Keratinocyte (primary cell): ENCODE results near the gene DNAH11. TPM values are rescaled to one million over a fixed set of nuclear protein-coding genes. Genes with fewer than 3 reads are reported as not detected.
A peak's percentile ranks its signal among the peaks of the same experiment; 100 is the strongest.

Source experiments
- DNase-seq: peaks from one replicate; pipeline ENCODE4 v3.0.0-alpha.2; 2011; ENCODE audit warnings: low read depth, missing footprints, low spot score
- FAIRE-seq: peaks from 2 replicates; lab custom pipeline; 2011; peaks lifted over from hg19 to GRCh38; lab: Jason Lieb, UNC
- H2AFZ ChIP-seq: 2 replicates; pipeline ENCODE4 v1.6.0; 2012; ENCODE audit warnings: low read length, control low read depth, inconsistent platforms; ENCODE audit not compliant: control insufficient read depth
- H3K27ac ChIP-seq: 2 replicates; pipeline ENCODE4 v1.5.1; 2011; ENCODE audit warnings: low read length; ENCODE audit not compliant: control insufficient read depth, insufficient read depth
- H3K27me3 ChIP-seq: 3 replicates; pipeline ENCODE4 v1.6.0; 2011; ENCODE audit warnings: low read length; ENCODE audit not compliant: control insufficient read depth, insufficient read depth; ENCODE audit errors: extremely low read depth
- H3K36me3 ChIP-seq, 2 experiments: 2 replicates in 1 of 2; 3 replicates in 1 of 2; pipeline ENCODE4 v1.5.1; 2011; ENCODE audit warnings: low read length in 2 of 2, mild to moderate bottlenecking in 1 of 2; ENCODE audit not compliant: control insufficient read depth in 2 of 2, insufficient read depth in 2 of 2; ENCODE audit errors: extremely low read depth in 1 of 2
- H3K4me1 ChIP-seq: 3 replicates; pipeline ENCODE4 v1.5.1; 2011; ENCODE audit warnings: low read length; ENCODE audit not compliant: control insufficient read depth, insufficient read depth; ENCODE audit errors: extremely low read depth
- H3K4me2 ChIP-seq: 3 replicates; pipeline ENCODE4 v1.6.0; 2011; ENCODE audit warnings: low read depth, low read length; ENCODE audit not compliant: control insufficient read depth, insufficient read depth; ENCODE audit errors: extremely low read depth
- H3K4me3 ChIP-seq, 3 experiments: fragments of 200-600 bp in 1 of 3; sonication (generic) in 1 of 3; 2 replicates in 2 of 3; 3 replicates in 1 of 3; pipeline ENCODE4 v1.5.1; 2011 to 2016; ENCODE audit warnings: low read length in 3 of 3, mild to moderate bottlenecking in 3 of 3, control low read depth in 2 of 3, inconsistent platforms in 1 of 3, low read depth in 1 of 3, mixed read lengths in 1 of 3, mixed run types in 1 of 3, moderate library complexity in 1 of 3; ENCODE audit not compliant: control insufficient read depth in 2 of 3, insufficient read depth in 2 of 3; ENCODE audit errors: extremely low read depth in 1 of 3
- H3K79me2 ChIP-seq: 2 replicates; pipeline ENCODE4 v1.6.0; 2012; ENCODE audit warnings: low read length; ENCODE audit not compliant: control insufficient read depth, insufficient read depth
- H3K9ac ChIP-seq: 3 replicates; pipeline ENCODE4 v1.6.0; 2011; ENCODE audit warnings: low read length; ENCODE audit not compliant: control insufficient read depth, insufficient read depth; ENCODE audit errors: extremely low read depth
- H3K9me1 ChIP-seq: 3 replicates; pipeline ENCODE4 v1.6.0; 2011; ENCODE audit warnings: low read length; ENCODE audit not compliant: control insufficient read depth, insufficient read depth; ENCODE audit errors: extremely low read depth
- H3K9me3 ChIP-seq: 2 replicates; pipeline ENCODE4 v1.5.1; 2012; ENCODE audit warnings: low read depth, low read length; ENCODE audit not compliant: control insufficient read depth
- H4K20me1 ChIP-seq: 3 replicates; pipeline ENCODE4 v1.6.0; 2011; ENCODE audit warnings: low read length; ENCODE audit not compliant: control insufficient read depth, insufficient read depth; ENCODE audit errors: extremely low read depth
- EZH2 ChIP-seq: IDR thresholded peaks from one replicate; pipeline ENCODE4 v1.6.1; 2012; ENCODE audit warnings: inconsistent platforms, mild to moderate bottlenecking, low read length, moderate library complexity
- dilution Hi-C: fragments of 300-500 bp; cut with MboI; formaldehyde crosslinking; loops from one replicate; pipeline ENCODE4 v1.7.0; 2020; ENCODE audit warnings: low sequenced_read_pairs; ENCODE audit not compliant: extremely low pct_ligation_motif_present
- polyA plus RNA-seq, 5 experiments: library from polyadenylated mRNA; depleted of rRNA in 3 of 5; stranded (reverse) in 3 of 5; stranded (forward) in 1 of 5; unstranded in 1 of 5; fragments of >200 nt; gene quantifications; 1 replicate in 1 of 5; 2 replicates in 3 of 5; 3 replicates in 1 of 5; pipeline versions ENCODE4 v1.2.1 to v1.2.3, GENCODE V29; 2011 to 2012; ENCODE audit warnings: missing spikeins in 2 of 5, low read depth in 1 of 5, low replicate concordance in 1 of 5
- TF ChIP-seq, protein P1 (sequence below), 3 experiments: IDR thresholded peaks in 1 of 3; conservative IDR thresholded peaks in 1 of 3; optimal IDR thresholded peaks in 1 of 3; 2 replicates in 2 of 3; 3 replicates in 1 of 3; pipeline versions ENCODE3 to v1.5.1; 2011; ENCODE audit warnings: low read length in 3 of 3, mild to moderate bottlenecking in 3 of 3, moderate library complexity in 2 of 3, control low read depth in 1 of 3, inconsistent platforms in 1 of 3; ENCODE audit not compliant: insufficient read depth in 2 of 3; ENCODE audit errors: extremely low read depth in 1 of 3

Gene DNAH11
- polyA plus RNA-seq, 1 donor (not counting 4 experiments of a cell fraction or from before 2014, with no cell fraction given), result 0.21 TPM

DNA sequence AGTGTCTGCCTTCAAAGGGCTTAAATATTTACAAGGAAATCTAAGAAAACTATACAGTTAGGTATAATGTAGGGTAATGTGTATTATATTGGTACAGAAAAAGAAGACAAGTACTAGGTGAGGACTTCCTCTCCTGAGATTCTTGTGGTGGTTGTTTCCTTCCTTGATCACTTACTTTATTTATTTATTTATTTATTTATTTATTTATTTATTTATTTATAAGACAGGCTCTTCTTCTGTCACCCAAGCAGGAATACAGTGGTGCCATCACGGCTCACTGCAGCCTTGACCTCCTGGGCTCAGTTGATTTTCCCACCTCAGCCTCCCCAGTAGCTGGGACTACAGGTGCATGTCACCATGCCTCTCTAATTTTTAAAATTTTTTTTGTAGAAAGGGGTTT, 18.2 kb upstream of the DNAH11 start:
- Histone ChIP-seq H3K4me2 (no peak overlapping the region), H4K20me1 (no peaks in the 10 kb centered on the region), H2AFZ (no peak overlapping the region), H3K4me3 (no peak overlapping the region), H3K27ac (no peak overlapping the region), H3K4me1 (no peaks in the 10 kb centered on the region), H3K27me3 (no peaks in the 10 kb centered on the region), H3K9me1 (no peaks in the 10 kb centered on the region), H3K9me3 (no peaks in the 10 kb centered on the region), H3K36me3 (no peaks in the 10 kb centered on the region), H3K79me2 (no peaks in the 10 kb centered on the region), H3K9ac (no peak overlapping the region)
- DNase-seq, result no peak
- no peak for TF ChIP-seq EZH2
- TF ChIP-seq, protein P1, sequence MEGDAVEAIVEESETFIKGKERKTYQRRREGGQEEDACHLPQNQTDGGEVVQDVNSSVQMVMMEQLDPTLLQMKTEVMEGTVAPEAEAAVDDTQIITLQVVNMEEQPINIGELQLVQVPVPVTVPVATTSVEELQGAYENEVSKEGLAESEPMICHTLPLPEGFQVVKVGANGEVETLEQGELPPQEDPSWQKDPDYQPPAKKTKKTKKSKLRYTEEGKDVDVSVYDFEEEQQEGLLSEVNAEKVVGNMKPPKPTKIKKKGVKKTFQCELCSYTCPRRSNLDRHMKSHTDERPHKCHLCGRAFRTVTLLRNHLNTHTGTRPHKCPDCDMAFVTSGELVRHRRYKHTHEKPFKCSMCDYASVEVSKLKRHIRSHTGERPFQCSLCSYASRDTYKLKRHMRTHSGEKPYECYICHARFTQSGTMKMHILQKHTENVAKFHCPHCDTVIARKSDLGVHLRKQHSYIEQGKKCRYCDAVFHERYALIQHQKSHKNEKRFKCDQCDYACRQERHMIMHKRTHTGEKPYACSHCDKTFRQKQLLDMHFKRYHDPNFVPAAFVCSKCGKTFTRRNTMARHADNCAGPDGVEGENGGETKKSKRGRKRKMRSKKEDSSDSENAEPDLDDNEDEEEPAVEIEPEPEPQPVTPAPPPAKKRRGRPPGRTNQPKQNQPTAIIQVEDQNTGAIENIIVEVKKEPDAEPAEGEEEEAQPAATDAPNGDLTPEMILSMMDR (optimal IDR thresholded peaks at IDR 0.05 in 1 of 3, IDR thresholded peaks at IDR 0.05 in 1 of 3, conservative IDR thresholded peaks at IDR 0.05 in 1 of 3; ENCODE audit: extremely low read depth in 1 of 3, insufficient read depth in 2 of 3, low read length in 3 of 3), result no peak
- no peak for FAIRE-seq
- dilution Hi-C loops, result no loop called here

DNA sequence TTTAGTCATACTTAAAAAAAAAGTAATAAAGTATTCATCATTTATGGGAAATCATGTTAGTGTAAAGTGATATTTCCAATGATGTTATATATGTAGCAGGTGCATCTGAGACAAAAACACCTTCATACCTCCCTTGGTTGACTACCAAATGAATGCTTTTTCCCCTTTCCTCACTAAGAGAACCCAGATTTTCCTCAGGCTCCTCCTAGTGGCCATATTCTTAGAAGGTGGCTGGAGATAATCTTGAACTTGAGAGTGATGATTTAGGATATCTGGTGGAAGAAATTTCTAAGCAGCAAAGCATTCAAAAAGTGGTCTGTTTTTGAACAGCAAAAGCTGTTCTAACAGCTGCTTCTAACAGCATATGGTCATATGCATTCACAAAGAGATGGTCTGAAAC, 16.8 kb upstream of the DNAH11 start:
- TF ChIP-seq, protein P1 (optimal IDR thresholded peaks at IDR 0.05 in 1 of 3, IDR thresholded peaks at IDR 0.05 in 1 of 3, conservative IDR thresholded peaks at IDR 0.05 in 1 of 3; ENCODE audit: extremely low read depth in 1 of 3, insufficient read depth in 2 of 3, low read length in 3 of 3), result peak in 2 of 3 experiments; percentile 21 to 41
- no peak for TF ChIP-seq EZH2
- Histone ChIP-seq H3K36me3 (no peaks in the 10 kb centered on the region), H2AFZ (no peak overlapping the region), H3K4me2 (no peak overlapping the region), H3K27ac (no peak overlapping the region), H4K20me1 (no peaks in the 10 kb centered on the region), H3K9ac (no peak overlapping the region), H3K4me3 (no peak overlapping the region), H3K9me1 (no peaks in the 10 kb centered on the region), H3K4me1 (no peaks in the 10 kb centered on the region), H3K9me3 (no peaks in the 10 kb centered on the region), H3K27me3 (no peaks in the 10 kb centered on the region), H3K79me2 (no peaks in the 10 kb centered on the region)
- FAIRE-seq (no peak), DNase-seq (no peak)
- dilution Hi-C loops, result no loop called here
